Inflammatory macrophage treated with lipopolysaccharide for 4 hours (primary cell): Measurements from ENCODE around the gene BCAT1.
A peak's percentile ranks its signal among the peaks of the same experiment; 100 is the strongest.
"Not testable (repeated sequence)": the region's sequence is repeated elsewhere in the genome, so short reads cannot be mapped to it uniquely, and the experiment has no call there.

Experiments used
- DNase-seq: peaks from one replicate; pipeline ENCODE4 v3.0.0-alpha.2; 2020

The BCAT1 gene

DNA sequence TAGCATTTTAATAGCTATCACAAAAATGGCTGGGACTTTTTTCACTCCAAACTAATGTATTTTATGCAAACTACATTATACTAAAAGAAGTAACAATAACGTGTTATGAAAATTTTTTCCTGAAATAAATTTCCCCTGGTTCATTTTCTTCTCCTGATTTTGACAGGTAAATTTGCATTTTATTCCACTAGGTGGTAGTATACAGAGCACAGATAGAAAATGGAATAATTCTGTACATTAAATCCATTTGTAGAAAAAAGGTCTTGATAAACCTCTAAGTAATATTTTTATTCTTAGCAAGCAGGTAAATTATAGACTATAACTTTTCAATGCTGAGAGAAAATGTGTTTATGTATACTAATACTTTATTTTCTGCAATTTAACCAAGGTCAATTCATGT is 96.5 kb downstream of the BCAT1 start:
- DNase-seq: no peak

DNA sequence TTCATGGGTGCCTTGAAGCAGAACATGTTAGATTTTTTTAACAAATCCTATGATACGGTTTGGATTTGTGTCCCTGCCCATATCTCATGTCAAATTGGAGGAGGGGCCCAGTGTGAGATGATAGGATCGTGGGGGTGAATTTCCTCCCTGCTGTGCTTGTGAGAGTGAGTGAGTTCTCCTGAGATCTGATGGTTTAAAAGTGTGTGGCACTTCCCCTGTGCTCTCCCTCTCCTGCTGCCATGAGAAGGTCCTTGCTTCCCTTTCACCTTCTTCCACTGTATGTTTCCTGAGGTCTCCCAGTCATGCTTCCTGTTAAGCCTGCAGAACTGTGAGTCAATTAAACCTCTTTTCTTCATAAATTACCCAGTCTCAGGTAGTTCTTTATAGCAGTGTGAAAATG is 97.0 kb downstream of the BCAT1 start:
- DNase-seq: not testable (repeated sequence)

DNA sequence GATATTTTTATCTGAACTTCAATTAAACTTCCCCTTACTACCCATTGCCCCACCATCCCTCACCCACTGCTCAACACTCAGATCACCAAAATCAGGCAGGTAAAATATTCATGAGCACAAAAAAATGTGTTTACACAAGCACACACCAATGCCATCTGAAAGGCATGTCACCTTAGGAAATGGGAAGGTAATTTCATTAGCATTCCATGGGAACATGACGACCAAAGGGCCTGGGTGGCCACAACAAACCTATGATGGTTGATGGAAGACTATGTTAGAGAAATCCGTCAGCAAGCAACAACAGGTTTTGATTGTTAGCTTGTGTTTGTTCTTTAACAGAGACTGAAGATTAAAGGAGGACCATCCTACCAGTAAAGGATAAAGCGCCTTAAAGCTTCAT is 97.6 kb downstream of the BCAT1 start:
- DNase-seq: no peak

DNA sequence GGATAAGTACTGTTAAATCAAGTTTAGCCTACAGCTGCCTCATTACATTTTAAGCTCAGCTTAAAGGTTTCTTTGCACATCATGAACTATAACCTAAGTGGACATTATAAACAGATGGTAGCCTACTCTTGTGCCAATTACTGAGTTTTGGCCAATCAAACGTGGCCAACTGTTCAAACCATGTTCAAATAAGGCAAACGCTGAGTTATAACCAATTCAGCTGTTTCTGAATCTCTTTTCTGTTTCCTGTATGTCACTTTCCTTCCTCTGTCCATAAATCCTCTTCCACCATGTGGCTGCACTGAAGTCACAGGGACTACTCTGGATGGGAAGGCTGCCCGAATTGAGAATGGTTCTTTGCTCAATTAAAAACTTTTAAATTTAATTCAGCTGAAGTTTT is 98.4 kb downstream of the BCAT1 start:
- no peak for DNase-seq

DNA sequence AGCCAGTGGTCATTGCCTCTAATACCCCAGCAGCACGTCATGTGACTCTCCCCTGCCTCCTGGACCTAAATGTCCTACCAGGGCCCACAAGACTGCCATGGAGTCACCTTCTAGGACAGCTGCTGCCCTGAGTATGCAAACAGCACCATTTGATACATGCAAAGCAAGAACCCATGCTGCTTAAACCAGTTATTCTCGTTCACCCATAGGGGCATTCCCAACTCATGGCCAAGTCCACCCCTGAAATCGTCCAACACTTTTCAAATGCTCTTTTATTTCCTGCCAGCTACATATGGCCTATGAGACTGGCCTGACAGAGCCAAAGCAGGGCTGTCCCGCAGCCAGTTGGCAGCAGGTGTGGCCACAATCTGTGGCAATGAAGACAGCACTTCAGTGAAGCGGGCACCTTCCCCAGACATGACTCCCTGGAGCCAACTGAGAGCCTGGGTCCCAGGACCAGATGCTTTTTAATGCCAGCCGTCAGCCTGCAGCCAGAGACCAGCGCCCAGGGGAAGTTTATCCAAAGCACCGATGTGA is 99.9 kb downstream of the BCAT1 start:
- DNase-seq: no peak

DNA sequence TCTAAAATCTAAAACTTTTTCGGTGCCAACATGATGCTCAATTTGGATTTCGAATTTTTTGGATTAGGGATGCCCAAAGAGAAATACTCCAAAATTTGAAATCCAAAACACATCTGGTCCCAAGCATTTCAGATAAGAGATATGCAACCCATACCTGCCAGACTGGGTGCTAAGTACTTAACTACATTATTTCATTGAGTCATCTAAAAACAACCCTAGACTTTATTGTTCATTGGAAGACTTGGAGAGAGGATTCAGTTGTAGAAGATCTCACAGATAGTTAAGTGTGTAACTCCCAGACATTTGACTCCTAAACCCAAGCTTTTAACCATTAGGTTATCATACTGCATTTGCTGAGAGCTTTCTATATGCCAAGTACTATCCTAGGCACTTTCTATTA is 102.2 kb downstream of the BCAT1 start:
- DNase-seq: no peak

DNA sequence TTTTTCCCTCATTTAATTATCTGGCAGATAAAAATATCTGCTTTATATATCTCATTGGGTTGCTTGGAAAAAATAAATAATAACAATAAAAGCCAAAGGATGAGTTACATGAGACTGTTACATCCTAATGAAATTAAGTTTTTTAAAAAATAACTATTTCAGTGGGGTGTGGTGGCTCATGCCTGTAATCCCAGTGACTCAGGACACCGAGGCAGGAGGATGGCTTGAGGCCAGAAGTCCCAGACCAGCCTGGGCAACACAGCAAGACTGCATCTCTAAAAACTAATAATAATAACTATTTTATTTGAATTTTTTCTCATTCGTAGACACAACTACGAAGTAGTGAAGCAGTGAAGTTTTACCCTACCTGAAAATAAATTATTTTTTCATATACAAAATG is 103.3 kb downstream of the BCAT1 start:
- DNase-seq: no peak

DNA sequence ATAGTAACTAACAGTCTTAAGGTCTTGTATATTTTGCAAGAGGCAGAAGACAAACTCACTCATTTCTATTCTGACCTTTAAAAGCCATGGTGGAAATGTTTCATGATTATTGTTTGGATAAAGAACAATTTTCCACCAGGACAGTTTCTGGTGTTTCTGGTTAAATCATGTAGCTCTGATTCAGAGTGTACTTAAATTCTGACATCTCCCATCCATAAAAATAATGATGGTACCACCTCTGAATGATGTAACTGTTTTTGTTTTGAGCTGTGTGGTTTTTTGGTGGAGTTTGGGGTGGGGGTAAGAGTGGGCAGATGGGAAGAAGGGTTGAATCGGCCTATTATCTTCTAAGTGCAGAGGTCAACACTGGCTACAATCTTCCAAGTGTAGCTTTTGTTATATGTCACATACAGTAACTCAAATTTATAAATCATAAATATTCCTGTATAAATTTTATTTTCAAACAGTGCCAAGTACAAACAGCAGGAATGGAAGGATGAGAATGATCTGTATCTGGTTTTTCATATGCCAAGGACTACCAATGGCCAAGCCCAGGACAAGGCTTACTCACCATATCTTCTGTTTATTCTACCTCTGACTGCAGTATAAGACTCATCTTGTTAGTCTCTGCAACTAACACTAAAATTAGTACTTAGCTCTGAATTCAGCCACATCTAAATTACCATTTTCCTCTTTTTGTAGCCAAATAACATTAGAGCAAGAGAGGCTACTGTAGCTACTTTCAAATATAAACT is 108.7 kb downstream of the BCAT1 start:
- DNase-seq: no peak

DNA sequence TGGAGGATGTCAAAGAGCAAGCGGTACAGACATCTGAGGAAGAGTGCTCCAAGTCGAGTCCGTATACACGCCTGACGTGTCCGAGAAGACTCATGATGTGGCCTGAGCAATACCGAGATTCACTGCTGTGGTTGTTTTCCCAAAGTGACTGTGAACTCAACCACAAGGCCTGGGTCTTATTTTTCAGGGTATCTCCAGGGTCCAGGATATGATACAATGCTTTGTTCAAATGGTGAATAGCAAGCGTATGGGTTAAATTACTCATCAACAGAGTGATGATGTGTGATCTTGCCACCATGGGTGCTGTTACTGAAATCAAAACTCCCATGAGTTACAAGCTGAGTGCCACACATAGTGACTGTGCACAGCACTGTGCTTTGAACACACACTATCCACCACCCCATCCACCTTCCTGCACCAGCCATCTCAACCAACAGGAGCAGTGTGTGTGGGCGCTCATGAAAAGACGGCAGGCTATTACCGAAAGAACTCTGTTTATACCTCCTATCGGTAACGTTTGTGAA is 109.6 kb downstream of the BCAT1 start:
- peak; percentile 69 for DNase-seq

DNA sequence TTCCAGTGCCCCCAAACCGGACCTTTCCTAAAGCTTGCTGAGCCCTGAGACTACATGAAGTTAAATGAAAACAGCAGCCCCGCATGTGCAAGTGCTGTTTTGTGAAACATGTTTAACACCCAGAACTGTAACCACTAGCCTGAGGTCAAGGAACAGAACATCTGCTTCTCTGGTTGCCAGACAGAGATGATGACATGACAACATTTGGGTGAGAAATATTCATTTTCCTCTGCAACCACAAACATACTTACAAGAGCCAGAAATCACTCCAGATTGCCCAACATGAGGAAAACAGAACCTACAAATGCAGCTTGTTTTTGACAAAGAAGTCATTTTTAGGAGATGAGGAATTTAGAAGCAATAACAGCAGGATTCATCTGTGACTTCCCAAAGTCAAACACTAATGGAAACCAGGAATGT is 110.4 kb downstream of the BCAT1 start:
- DNase-seq: peak; percentile 91

DNA sequence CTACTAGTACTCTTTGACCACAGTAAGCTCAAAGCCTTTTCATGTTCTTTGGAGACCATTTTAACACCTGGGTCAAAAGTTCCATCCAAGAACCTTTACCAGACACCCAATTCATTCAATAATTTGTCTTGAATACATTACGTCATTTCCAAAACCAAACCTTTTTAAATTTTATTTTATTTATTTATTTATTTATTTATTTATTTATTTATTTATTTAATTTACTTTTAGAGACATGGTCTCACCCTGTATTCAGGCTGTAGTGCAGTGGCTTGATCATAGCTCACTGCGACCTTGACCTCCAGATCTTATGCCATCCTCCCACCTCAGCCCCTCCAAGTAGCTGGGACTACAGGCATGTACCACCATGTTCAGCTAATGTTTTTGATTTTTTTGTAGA is 113.5 kb downstream of the BCAT1 start:
- no peak for DNase-seq

DNA sequence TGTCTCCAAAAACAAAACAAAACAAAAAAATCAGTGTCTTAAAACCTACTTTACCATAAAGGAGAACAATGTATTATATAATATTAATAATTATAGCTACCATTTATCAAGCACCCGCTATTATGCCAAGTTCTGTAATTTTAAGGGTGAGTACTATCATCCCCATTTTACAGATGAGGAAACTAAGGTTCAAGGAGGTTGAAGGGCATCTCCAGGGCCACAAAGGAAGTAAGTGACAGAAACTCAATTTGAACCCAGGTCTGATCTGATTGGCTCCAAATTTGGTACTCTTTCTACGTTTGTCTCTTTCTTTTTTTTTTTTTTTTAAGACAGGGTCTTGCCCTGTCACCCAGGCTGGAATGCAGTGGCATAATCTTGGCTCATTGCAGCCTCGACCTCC is 115.4 kb downstream of the BCAT1 start:
- no peak for DNase-seq

DNA sequence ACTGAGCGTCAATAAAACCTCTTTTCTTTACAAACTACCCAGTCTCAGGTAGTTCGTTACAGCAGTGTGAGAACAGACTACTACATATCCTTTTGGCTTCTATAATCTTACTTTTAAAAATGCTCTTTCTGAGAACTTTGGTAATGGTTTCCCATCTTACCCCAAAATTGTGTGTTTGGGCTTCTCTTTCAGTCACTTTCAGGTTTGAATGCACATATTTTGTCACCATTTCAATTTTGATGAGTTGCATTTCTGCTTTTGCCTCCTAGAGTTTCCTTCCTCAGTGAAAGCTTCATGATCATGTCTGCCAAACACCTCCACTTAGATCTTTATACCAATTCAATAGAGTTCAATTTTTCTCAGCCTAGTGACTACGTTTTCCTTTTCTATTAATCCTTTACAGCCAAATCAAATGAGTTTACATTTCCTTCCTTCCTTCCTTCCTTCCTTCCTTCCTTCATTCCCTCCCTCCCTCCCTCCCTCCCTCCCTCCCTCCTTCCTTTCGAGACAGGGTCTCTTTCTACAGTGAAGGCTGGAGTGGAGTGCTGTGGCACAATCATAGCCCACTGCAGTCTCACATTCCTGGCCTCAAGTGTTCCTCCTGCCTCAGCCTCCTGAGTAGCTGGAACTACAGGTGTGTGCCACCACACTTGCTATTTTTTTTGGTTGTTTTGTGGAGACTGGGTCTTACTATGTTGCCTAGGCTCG is 124.9 kb downstream of the BCAT1 start:
- DNase-seq: peak; percentile 15

DNA sequence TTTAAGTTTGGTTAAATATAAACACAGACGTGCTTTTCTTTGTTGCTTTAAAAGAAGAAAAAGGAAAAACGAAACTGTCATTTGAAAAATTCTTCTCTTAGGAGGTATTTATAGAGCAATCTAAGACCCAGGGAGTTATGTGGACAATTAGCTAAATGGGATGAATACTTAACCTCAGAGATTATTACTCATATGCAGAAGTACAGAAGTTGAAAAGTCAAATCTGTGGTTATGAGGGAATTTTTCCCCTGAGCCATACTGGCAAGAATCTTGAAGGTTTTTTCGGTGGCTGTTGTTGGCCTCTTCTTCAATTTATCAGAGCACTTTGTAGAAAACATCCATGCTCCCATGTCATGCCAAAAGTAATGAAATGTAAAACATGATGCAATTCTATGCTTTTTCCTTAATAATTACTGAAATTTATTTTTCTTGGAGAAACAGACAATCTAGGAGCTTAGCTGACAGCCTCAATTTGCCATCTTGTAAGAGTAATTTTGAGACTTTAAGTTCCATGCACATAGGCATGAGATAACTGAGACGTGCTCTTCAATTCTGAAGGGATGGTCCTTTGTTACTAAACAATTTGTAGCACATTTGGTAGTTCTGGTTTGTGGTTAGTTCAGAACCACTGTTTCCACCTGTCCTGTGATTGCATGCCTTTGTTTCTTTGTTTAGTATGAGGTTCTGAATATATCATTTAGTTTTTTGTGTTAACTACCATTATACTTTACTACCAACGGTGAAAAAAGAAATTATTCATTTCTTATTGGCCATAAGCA is 126.6 kb downstream of the BCAT1 start:
- DNase-seq: peak; percentile 18

DNA sequence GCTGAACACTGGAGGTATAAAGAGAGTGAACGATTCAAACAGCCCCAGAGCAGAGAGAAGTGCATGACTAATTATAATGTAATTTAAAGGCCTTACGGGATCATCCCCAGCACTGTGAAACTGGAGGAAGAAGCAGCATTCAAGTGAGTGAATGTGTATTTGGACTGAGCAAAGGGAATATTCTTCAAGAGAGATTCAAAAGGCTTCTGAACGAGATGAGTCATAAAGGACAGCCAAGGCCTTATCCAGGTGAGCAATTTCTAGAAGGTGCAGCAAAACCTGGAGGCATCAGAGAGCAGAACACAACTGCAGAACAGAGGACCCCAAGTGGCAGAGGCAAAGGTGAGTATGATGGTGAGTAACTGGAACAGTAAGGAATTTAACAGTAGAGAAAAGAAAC is 127.2 kb downstream of the BCAT1 start:
- DNase-seq: no peak

DNA sequence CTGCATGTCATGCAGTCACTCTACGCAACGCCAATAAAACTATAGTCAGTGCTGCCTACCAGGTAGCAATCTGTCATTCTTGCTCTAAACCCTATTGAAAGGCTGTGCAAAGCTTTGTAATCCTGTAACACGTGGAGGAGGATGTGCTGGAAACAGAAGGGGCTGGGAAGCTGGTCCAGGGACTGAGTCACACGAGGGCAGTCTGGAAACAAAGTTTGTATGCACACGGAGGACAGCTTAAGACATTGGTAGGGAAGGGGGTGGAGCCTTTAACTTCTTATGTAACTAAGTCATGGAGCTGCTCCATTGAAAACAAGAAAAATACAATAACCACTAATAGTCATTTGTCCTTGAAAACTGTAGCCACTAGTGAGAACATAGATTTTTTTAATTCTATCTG is 128.0 kb downstream of the BCAT1 start:
- DNase-seq: no peak

DNA sequence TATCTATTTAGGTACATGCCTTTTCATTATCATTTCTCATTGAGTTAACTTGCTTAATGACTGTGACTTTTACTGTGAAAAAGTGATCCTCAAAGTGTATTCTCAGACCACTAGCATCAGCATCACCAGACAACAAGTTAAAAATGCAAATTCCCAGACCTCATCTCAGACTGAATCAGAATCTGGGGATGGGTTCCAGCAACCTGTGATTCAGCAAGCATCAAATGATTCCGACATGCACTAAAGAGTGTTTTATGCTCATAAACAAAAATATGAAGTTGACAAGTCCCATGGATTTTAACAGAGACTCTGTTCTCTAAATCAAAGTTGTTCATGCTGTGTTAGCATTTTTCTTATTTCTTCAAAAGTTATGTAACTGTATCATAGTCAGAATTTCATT is 130.6 kb downstream of the BCAT1 start:
- no peak for DNase-seq

DNA sequence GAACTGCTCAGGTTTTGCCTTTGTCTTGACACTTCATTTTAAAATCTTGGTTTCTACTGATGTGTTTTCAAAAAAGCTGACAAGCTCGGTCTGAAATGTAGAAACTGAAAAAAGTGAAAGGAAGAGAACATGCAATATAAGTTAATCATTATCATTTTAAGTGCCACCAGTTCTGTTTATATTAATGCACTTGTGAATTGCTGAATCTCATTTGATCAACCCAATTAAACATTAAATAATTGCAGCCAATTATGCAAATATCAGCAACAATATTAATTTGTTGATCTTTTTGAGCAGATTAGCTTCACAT is 133.8 kb downstream of the BCAT1 start:
- no peak for DNase-seq

DNA sequence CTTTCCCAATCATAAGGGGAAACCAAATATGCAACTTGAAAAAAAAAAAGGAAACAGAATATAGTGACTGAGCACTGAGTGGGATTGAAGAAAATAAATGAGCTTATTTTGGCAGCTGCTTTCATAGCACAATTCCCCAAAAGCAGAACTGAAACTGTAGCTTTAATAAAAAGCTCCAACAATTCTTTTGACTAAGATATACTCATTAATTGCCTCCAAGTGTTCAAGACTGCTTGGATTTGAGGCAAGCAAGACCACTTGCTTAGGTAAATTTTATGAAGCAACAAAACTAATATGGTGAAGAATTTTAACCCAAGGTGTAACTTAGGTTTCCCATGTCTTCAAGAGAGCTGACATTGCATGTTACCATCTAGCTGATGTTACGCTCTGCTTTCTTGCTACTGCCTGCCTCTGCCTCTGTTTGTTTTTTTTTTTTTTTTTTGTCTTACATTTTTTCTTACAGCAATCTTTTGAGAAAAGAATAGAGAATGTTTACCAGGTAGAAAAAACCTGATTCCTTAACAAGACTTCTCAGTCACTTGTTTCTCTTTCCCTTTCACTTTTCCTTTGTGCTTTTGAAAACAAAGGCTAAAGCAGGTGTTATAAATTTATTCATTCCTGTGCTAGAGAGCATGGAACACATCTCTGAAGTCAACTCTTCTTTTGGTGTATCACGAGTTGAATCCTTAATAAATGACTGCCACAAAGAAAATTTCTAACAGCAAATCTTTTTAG is 134.4 kb downstream of the BCAT1 start:
- peak; percentile 95 for DNase-seq

DNA sequence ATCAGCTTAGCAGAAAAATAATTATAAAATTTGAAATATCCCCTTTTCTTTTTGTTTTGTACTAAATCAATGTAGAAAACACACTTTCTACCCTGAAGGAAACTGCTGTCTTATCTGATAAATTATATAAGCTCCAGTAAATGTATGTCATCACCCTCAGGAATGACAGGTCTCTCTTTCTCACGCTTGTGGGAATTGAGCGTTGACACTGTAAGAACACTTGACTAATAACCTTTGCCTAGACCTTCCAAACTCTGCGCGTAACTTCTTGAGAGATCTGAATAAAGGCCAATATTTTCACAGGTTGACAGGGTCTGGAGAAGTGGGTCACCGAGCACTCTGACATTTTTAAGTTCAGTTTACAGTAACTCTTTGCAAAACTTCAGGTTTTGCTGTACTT is 138.5 kb downstream of the BCAT1 start:
- DNase-seq: no peak

DNA sequence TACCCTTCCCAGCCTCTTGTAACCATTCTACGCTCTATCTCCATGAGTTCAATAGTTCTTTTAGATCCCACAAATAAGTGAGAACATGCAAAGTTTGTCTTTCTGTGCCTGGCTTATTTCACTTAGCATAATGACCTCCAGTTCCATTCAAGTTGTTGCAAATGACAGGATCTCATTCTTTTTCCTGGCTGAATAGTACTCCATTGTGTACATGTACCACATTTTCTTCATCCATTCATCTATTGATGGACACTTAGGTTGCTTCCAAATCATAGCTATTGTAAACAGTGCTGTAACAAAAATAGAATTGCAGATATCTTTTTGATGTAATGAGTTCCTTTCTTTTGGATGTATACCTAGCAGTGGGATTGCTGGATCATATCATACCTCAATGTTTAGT is 139.6 kb downstream of the BCAT1 start:
- DNase-seq: not testable (repeated sequence)

DNA sequence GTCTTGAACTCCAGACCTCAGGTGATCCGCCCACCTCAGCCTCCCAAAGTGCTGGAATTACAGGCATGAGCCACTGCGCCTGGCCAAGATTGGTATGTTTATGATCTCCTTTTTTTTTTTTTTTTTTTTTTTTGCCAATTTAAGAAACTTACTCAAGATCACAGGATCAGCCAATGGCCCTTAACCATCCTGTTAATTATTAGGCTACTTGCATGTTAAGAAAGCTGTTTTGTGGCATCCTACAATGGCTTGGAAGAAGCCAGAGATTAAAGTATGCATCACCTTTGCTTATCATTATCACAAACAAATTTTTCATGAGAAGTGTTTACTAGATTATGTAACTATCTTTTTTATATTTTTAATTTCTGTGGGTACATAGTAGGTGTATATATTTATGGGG is 140.2 kb downstream of the BCAT1 start:
- no peak for DNase-seq

DNA sequence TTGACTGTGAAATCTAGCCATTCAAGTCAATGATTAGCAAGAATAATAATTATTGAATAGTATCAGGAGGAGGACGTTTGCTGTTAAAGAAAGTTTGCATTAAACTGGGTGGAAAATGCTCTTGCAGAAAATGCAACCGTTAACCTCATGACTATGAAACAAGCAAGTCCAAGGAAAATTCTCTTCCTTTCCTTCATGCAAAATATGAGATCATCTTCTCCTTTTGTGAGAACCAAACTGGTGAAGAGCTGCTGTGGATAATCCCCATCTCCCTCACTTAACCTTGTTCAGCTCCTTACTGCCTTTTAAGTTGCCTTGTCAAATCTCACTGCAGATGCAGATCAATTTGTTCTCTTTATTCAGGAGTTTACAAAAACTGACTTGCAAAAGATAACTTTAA is 142.5 kb downstream of the BCAT1 start:
- peak; percentile 35 for DNase-seq
